ENCODE data around the gene NUP153. TPM values are rescaled to one million over a fixed set of nuclear protein-coding genes. Genes with fewer than 3 reads are reported as not detected.
"Not testable (repeated sequence)": the region's sequence is repeated elsewhere in the genome, so short reads cannot be mapped to it uniquely, and the experiment has no call there.

NUP153 gene
- total RNA-seq, 2 experiments from 2014 or later = 74.0 to 91.0 TPM

DNA sequence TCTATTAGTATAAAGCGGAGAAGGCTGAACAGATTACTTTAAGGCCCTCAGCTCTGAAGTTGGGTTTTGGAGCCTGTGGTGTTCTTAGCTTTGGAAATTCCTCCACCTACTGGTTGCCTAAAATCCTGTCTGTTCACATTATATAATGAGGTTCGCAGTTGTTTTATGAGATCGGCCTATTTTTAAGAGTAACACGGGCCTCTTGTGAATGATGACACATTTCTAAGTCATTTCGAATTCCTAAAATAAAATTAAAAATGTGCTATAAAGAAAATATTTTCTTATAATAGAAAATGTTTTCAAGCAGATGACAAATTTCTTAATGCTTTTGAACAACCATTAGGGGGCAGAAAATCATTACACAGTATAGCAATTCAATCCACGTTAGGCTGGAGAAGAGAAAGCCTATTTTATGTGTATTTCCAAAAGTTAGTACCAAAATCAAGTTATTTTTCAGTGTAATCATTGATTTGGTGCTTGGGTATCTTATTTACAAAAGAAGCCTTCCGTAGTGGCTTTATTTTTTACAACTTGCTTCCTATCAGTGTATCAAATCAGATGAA lies 122.4 kb downstream of the NUP153 start:
- Mint-ChIP-seq H3K4me3 (no peak overlapping the region), H3K36me3 (ENCODE audit: low read depth) (no peaks in the 10 kb centered on the region), H3K9me3 (peaks cover 3% of the 10 kb centered on the region), H3K27ac (no peak overlapping the region), H3K4me1 (peaks cover 14% of the 10 kb centered on the region), H3K27me3 (peaks cover 5% of the 10 kb centered on the region)
- POLR2A ChIA-PET = no interaction called here
- CTCF ChIA-PET = interaction anchor here (0.5 kb wide), 1 partner anchor 72 kb away, joined by 4 read pairs; no protein-coding TSS in a partner anchor
- peak; percentile 40 for DNase-seq

- CTCF ChIA-PET = interaction anchor here (0.5 kb wide), 1 partner anchor 72 kb away, joined by 4 read pairs; no protein-coding TSS in a partner anchor
- DNase-seq = no peak
- H3K4me3 Mint-ChIP-seq = no peak overlapping the region
Measured at GRCh38 chr6:17583811-17584210, 122.9 kb downstream of the NUP153 start.

GRCh38 chr6:17581282-17581681 lies 125.4 kb downstream of the NUP153 start:
- peaks cover 14% of the 10 kb centered on the region for H3K27me3 Mint-ChIP-seq
- POLR2A ChIA-PET = interaction anchor here (0.6 kb wide), 1 partner anchor 121 kb away, joined by 4 read pairs; no protein-coding TSS in a partner anchor
- peak overlapping the region; percentile 30 for H3K4me3 Mint-ChIP-seq

More at GRCh38 chr6:17583811-17584210, 122.9 kb downstream of the NUP153 start:
- Mint-ChIP-seq H3K36me3 (ENCODE audit: low read depth) (no peaks in the 10 kb centered on the region), H3K9me3 (peaks cover 3% of the 10 kb centered on the region), H3K27ac (no peak overlapping the region), H3K27me3 (peaks cover 5% of the 10 kb centered on the region), H3K4me1 (peaks cover 10% of the 10 kb centered on the region)
- POLR2A ChIA-PET = no interaction called here

DNA sequence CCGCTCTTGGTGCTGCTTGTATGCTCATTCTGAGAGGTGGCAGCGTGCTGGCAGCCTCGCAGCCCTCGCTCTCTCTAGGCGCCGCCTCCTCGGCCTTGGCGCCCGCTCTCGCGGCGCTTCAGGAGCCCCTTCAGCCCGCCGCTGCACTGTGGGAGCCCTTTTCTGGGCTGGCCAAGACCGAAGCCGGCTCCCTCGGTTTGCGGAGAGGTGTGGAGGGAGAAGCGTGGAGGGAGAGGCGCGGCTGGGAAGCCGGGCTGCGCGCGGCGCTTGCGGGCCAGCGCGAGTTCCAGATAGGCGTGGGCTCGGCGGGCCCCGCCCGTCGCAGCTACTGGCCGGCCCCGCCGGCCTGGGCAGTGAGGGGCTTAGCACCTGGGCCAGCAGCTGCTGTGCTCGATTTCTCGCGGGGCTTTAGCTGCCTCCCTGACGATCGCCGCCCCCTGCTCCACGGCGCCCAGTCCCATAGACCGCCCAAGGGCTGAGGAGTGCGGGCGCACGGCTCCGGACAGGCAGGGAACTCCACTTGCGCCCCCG lies 126.1 kb downstream of the NUP153 start:
- Mint-ChIP-seq H3K27ac (no peak overlapping the region), H3K27me3 (peaks cover 14% of the 10 kb centered on the region), H3K9me3 (peaks cover 14% of the 10 kb centered on the region), H3K4me3 (peak overlapping the region; percentile 63), H3K36me3 (ENCODE audit: low read depth) (no peaks in the 10 kb centered on the region), H3K4me1 (peaks cover 6% of the 10 kb centered on the region)
- ChIA-PET CTCF (interaction anchor here (0.9 kb wide), 1 partner anchor 177 kb away, joined by 3 read pairs; no protein-coding TSS in a partner anchor), POLR2A (interaction anchor here (0.6 kb wide), 1 partner anchor 122 kb away, joined by 4 read pairs; no protein-coding TSS in a partner anchor)
- peak; percentile 37 for DNase-seq

More at GRCh38 chr6:17581282-17581681, 125.4 kb downstream of the NUP153 start:
- H3K27ac Mint-ChIP-seq; DNase-seq; H3K36me3 Mint-ChIP-seq (ENCODE audit: low read depth): not testable (repeated sequence)
- H3K9me3 Mint-ChIP-seq = peaks cover 14% of the 10 kb centered on the region
- H3K4me1 Mint-ChIP-seq = peaks cover 10% of the 10 kb centered on the region
- CTCF ChIA-PET = interaction anchor here (0.9 kb wide), 1 partner anchor 176 kb away, joined by 3 read pairs; no protein-coding TSS in a partner anchor

GRCh38 chr6:17577059-17577458 lies 129.7 kb downstream of the NUP153 start:
- H3K27me3 Mint-ChIP-seq = peaks cover 14% of the 10 kb centered on the region
- POLR2A ChIA-PET = no interaction called here
- H3K4me1 Mint-ChIP-seq = no peaks in the 10 kb centered on the region
- H3K9me3 Mint-ChIP-seq = peaks cover 14% of the 10 kb centered on the region
- H3K27ac Mint-ChIP-seq = no peak overlapping the region
- no peak overlapping the region for H3K4me3 Mint-ChIP-seq
- no peak for DNase-seq
- no peaks in the 10 kb centered on the region for H3K36me3 Mint-ChIP-seq (ENCODE audit: low read depth)
- CTCF ChIA-PET = no interaction called here

- POLR2A ChIA-PET = no interaction called here
Measured at GRCh38 chr6:17574866-17575560, 131.7 kb downstream of the NUP153 start.

GRCh38 chr6:17565399-17565798 lies 141.3 kb downstream of the NUP153 start:
- Mint-ChIP-seq H3K27ac (no peak overlapping the region), H3K9me3 (peaks cover 17% of the 10 kb centered on the region), H3K4me3 (no peak overlapping the region), H3K36me3 (ENCODE audit: low read depth) (peaks cover 2% of the 10 kb centered on the region), H3K4me1 (no peaks in the 10 kb centered on the region), H3K27me3 (no peaks in the 10 kb centered on the region)
- ChIA-PET CTCF (interaction anchor here (0.6 kb wide), 2 partner anchors 33 to 468 kb away, joined by 3 read pairs; no protein-coding TSS in a partner anchor), POLR2A (no interaction called here)
- DNase-seq = no peak

More at GRCh38 chr6:17574866-17575560, 131.7 kb downstream of the NUP153 start:
- Mint-ChIP-seq H3K4me1 (no peaks in the 10 kb centered on the region), H3K9me3 (peaks cover 11% of the 10 kb centered on the region), H3K27me3 (peaks cover 12% of the 10 kb centered on the region), H3K36me3 (ENCODE audit: low read depth) (no peaks in the 10 kb centered on the region), H3K27ac (no peak overlapping the region), H3K4me3 (no peak overlapping the region)
- CTCF ChIA-PET = no interaction called here
- no peak for DNase-seq

Other genes with a start within 250 kb of the NUP153 start
- gene FAM8A1, start 106.6 kb downstream of the NUP153 start, total RNA-seq = 10 to 100 TPM; 10.7 to 11.6 TPM

Measured in activated CD4-positive, alpha-beta T cell treated with anti-CD3 and anti-CD28 coated beads, Interleukin-2, amount 10 ng/mL, durations not matched to agents 7 days and 5 days (primary cell).